Astrocyte of the spinal cord (primary cell): Measurements from ENCODE around the gene CASZ1.

Experiments used
- DNase-seq: peaks from one replicate; pipeline ENCODE4 v3.0.0; 2011; ENCODE audit warnings: low read depth, low spot score
- H3K4me3 ChIP-seq: 2 replicates; pipeline ENCODE4 v1.5.1; 2011; ENCODE audit warnings: low read depth, mild to moderate bottlenecking, low read length, moderate library complexity
- in situ Hi-C: cut with HindIII; loops from 2 replicates; pipeline ENCODE4 v1.10.0; 2017; ENCODE audit warnings: low sequenced_read_pairs
- TF ChIP-seq, protein P1 (sequence below): IDR thresholded peaks from 2 replicates; pipeline ENCODE4 v1.5.1; 2012; ENCODE audit warnings: low read depth, mild to moderate bottlenecking, low read length, inconsistent platforms

Gene CASZ1

DNA sequence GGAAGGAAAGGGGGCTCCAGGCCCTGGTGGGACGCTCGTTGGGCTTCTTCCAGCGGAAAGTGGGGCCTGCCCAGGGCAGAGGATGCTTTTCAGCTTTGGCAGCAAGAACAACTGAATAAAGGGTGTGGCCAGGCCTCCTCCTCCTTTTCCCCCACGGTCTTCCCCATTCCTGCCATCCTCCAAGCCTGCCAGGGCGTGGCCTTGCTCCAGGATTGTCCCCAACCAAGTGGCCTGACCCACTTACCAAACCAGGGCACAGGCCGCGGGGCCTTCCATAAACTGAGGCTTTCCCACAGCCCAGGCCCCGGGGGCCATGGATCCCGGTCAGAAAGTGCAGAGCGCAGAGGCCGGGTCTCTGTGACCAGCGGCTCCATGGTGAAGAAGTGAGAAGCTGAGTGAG lies 33.6 kb downstream of the CASZ1 start:
- no peak for DNase-seq
- in situ Hi-C loops, result no loop called here
- TF ChIP-seq, protein P1, sequence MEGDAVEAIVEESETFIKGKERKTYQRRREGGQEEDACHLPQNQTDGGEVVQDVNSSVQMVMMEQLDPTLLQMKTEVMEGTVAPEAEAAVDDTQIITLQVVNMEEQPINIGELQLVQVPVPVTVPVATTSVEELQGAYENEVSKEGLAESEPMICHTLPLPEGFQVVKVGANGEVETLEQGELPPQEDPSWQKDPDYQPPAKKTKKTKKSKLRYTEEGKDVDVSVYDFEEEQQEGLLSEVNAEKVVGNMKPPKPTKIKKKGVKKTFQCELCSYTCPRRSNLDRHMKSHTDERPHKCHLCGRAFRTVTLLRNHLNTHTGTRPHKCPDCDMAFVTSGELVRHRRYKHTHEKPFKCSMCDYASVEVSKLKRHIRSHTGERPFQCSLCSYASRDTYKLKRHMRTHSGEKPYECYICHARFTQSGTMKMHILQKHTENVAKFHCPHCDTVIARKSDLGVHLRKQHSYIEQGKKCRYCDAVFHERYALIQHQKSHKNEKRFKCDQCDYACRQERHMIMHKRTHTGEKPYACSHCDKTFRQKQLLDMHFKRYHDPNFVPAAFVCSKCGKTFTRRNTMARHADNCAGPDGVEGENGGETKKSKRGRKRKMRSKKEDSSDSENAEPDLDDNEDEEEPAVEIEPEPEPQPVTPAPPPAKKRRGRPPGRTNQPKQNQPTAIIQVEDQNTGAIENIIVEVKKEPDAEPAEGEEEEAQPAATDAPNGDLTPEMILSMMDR, result no peak
- no peak overlapping the region for H3K4me3 ChIP-seq

DNA sequence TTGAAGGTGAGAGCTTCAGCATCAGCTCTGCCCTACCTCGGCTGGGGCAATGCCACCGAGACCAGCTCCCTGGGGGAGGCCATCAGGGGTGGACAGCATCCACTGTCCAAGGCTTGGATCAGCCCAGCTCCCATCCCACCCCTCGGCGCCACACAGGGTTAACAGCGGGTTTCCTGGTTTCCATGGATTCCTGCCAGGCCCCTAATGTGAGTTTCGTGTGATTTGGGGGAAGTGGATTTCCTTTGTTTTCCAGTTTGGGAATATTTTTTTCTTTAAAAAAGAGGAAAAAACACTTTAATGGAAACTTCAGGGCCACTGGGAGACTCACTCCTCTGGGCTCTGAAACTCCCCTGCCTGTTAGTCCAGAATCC lies 34.3 kb downstream of the CASZ1 start:
- H3K4me3 ChIP-seq, result no peak overlapping the region
- in situ Hi-C loops, result no loop called here
- DNase-seq, result no peak
- TF ChIP-seq, protein P1, result no peak

DNA sequence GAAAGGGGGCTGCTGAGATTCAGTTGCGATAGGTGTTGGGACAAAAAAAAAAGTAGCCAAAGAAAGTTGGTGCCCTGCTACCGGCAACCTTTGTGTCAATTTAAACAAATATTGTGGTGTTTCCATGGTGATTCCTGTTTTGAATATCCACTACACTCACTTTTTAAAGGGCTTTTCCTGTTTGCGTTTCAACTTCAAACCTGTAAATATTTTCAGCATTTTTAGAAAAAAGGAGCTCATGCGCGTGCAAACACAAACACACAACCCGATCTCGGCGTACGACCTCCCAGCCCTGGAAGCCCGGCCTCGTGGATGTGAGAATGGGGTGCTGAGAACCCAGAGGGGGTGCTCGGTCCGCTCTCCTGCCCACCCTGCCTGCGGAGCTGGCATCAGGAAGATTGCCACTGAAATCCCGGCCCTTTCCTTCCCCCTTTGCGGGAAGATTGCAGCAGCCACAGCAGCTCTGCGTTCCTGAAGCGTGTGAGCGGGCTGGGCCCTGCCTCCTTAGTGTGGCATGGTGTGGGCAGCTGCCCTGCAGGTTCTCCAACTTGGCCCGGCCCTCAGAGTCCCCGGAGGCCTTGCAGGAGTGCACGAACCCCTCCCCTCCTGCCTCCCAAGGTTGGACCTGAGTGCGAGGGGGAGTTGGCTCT lies 34.8 kb downstream of the CASZ1 start:
- in situ Hi-C loops, result no loop called here

GRCh38 chr1:10760566-10761502 lies 35.6 kb downstream of the CASZ1 start:
- H3K4me3 ChIP-seq, result no peak overlapping the region
- DNase-seq, result no peak
- TF ChIP-seq, protein P1, result no peak
- in situ Hi-C loops, result no loop called here

More for the DNA sequence above, 34.8 kb downstream of the CASZ1 start:
- no peak for DNase-seq
- TF ChIP-seq, protein P1, result no peak
- no peak overlapping the region for H3K4me3 ChIP-seq

- no peak for DNase-seq
- in situ Hi-C loops, result no loop called here
- H3K4me3 ChIP-seq, result no peak overlapping the region
- TF ChIP-seq, protein P1, result no peak
Measured at GRCh38 chr1:10759413-10760200, 36.8 kb downstream of the CASZ1 start.

- H3K4me3 ChIP-seq, result no peak overlapping the region
- DNase-seq, result no peak
- TF ChIP-seq, protein P1, result no peak
- in situ Hi-C loops, result no loop called here
Measured at GRCh38 chr1:10756842-10757241, 39.6 kb downstream of the CASZ1 start.
